Left ventricle myocardium inferior (tissue), 1 donor: ENCODE results near the gene IL24. TPM values are rescaled to one million over a fixed set of nuclear protein-coding genes. Genes with fewer than 3 reads are reported as not detected.

Experiments used
- DNase-seq: peaks from one replicate; pipeline ENCODE4 v3.0.0-alpha.2; 2020
- H3K27ac ChIP-seq: fragments of 200-600 bp; replicated peaks from 2 replicates; pipeline ENCODE4 v1.8.0; 2021
- H3K27me3 ChIP-seq: fragments of 200-600 bp; 2 replicates; pipeline ENCODE4 v1.8.0; 2021; ENCODE audit warnings: low read depth
- H3K36me3 ChIP-seq: fragments of 200-600 bp; 2 replicates; pipeline ENCODE4 v1.8.0; 2021
- H3K4me1 ChIP-seq: fragments of 200-600 bp; 2 replicates; pipeline ENCODE4 v1.8.0; 2021
- H3K4me3 ChIP-seq: fragments of 200-600 bp; 2 replicates; pipeline ENCODE4 v1.8.0; 2021; ENCODE audit warnings: mild to moderate bottlenecking, moderate library complexity
- H3K9me3 ChIP-seq: fragments of 200-600 bp; replicated peaks from 2 replicates; pipeline ENCODE4 v1.8.0; 2021
- intact Hi-C: fragments of 100-400 bp; cut with micrococcal nuclease; formaldehyde crosslinking; loops from one replicate; pipeline ENCODE4 v1.11.0; 2022
- total RNA-seq: library from RNA; stranded (reverse); fragmentation: NEBNext Ultra II Directional; extraction: Animal tissue kit (Norgen Biotek cat#: 25700); gene quantifications from one replicate; pipeline ENCODE4 v1.2.1, GENCODE V29; 2021
- TF ChIP-seq, protein P1 (sequence below): fragments of 200-600 bp; IDR thresholded peaks from 2 replicates; pipeline ENCODE4 v1.8.0; 2021; ENCODE audit warnings: antibody characterized with exemption, mild to moderate bottlenecking, borderline replicate concordance
- donor health status: DM: no; HTN: yes; CAD: no; lungs with severe emphysema.

Gene IL24
- total RNA-seq, 1 donor from 2014 or later = not detected

DNA sequence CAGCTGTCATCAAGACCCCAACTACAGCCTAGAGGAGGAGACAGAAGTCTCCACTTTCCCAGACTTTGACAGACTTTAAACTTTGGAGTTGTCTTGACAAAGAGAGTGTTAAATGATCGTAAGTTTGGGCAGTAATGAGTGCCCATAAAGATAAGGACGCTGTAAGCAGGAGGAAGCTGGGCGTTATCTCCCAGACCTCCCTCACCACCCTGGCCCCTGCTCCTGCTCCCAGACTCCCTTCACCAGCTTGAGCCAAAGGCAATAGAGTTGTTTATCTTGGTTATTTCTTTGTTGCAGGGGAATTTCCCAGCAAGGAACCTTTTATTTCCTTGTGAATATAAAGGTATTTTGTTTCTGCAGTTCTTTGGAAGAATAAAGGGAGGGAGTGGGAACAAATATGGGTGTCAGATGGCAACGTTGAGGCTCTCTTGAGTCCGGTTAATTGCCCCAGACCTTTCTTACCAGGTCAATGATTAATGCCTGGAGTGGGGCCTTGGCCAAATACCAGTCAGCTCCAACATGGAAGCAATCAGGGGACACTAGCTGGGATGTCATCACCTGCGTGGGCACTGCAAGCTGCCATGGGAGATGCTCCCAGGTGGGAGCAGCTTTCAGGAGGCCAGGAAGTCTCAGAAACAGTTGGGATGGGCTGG, 44.6 kb downstream of the IL24 start:
- TF ChIP-seq, protein P1, sequence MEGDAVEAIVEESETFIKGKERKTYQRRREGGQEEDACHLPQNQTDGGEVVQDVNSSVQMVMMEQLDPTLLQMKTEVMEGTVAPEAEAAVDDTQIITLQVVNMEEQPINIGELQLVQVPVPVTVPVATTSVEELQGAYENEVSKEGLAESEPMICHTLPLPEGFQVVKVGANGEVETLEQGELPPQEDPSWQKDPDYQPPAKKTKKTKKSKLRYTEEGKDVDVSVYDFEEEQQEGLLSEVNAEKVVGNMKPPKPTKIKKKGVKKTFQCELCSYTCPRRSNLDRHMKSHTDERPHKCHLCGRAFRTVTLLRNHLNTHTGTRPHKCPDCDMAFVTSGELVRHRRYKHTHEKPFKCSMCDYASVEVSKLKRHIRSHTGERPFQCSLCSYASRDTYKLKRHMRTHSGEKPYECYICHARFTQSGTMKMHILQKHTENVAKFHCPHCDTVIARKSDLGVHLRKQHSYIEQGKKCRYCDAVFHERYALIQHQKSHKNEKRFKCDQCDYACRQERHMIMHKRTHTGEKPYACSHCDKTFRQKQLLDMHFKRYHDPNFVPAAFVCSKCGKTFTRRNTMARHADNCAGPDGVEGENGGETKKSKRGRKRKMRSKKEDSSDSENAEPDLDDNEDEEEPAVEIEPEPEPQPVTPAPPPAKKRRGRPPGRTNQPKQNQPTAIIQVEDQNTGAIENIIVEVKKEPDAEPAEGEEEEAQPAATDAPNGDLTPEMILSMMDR = no peak
- no peak overlapping the region for H3K4me3 ChIP-seq
- intact Hi-C loops = no loop called here

DNA sequence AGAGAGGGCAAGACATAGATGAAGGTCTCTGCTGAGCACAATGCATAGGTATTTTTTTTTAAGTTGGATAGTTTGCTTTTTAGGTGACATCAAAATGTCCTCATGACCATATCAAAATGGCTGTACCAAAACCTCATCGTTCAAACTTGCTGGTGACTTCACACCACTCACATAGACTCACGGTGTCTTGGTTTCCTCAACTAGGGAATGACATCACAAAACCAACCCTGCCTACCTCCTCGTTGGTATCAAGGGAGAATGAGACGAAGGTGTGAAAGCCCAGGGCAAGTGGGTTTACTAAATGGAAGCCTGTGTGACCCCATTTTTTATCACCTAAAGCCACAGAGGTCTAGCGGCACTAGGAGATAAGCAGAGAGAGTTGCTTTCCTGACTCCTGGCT, 47.5 kb downstream of the IL24 start:
- H3K36me3 ChIP-seq = no peaks in the 10 kb centered on the region
- peaks cover 2% of the 10 kb centered on the region for H3K9me3 ChIP-seq
- no peak for DNase-seq
- H3K4me3 ChIP-seq = no peak overlapping the region
- TF ChIP-seq, protein P1 = no peak
- intact Hi-C loops = no loop called here
- peaks cover 63% of the 10 kb centered on the region for H3K27me3 ChIP-seq
- H3K4me1 ChIP-seq = no peaks in the 10 kb centered on the region
- H3K27ac ChIP-seq = no peak overlapping the region

More for the DNA sequence above, 44.6 kb downstream of the IL24 start:
- Histone ChIP-seq H3K9me3 (no peaks in the 10 kb centered on the region), H3K4me1 (no peaks in the 10 kb centered on the region), H3K27me3 (peaks cover 45% of the 10 kb centered on the region), H3K27ac (no peak overlapping the region), H3K36me3 (no peaks in the 10 kb centered on the region)
- no peak for DNase-seq

DNA sequence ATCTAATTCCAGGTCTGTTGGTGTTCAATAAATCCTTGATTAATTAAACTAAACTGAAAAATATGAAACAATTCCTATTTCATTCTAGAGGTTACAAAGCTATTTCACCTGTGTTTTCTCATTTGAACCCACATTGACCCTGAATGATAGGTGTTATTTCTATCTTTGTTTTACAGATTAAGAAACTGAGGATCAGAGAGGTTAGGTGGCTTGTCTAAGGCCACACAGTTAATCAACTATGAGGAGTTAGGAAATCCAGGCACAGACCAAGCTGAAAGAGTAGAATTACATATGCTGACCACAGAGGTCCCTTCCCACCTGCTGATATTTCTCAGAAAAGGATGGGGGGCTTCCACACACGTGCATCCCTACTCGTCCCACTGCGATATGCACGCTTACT, 48.5 kb downstream of the IL24 start:
- Histone ChIP-seq H3K4me1 (no peaks in the 10 kb centered on the region), H3K9me3 (peaks cover 5% of the 10 kb centered on the region), H3K27me3 (peaks cover 73% of the 10 kb centered on the region), H3K36me3 (no peaks in the 10 kb centered on the region), H3K4me3 (no peak overlapping the region), H3K27ac (no peak overlapping the region)
- TF ChIP-seq, protein P1 = no peak
- intact Hi-C loops = no loop called here
- no peak for DNase-seq

DNA sequence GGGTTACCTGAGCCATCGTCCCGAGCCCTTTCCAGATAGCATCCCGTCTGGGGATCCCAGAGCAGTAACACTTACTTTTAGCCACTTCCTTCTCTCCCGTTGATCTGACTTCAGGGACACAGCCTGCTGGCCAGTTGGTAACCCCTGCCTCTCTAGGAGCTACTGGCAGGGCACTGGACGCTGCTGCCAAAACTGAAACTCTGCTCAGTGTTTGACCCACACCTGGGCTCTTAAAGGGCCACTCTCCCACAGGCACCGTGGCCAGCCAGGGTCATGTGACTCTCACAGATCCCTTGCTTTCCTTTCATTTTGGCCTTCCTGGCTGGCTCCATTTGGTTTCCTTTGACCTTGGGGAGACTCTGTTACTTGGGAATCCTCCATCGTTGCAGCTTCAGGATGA, 49.0 kb downstream of the IL24 start, which contains the start of gene PIGR:
Gene PIGR, minus strand, starts transcription at position 206 of the 400 bp plus-strand sequence. CDS start 5,935 bp downstream, outside the sequence.
- TF ChIP-seq, protein P1 = no peak
- H3K9me3 ChIP-seq = peaks cover 5% of the 10 kb centered on the region
- H3K4me1 ChIP-seq = no peaks in the 10 kb centered on the region
- intact Hi-C loops = no loop called here
- H3K27ac ChIP-seq = no peak within 1 kb of the TSS
- DNase-seq = no peak
- H3K36me3 ChIP-seq = no peaks in the 10 kb centered on the region
- peaks cover 73% of the 10 kb centered on the region for H3K27me3 ChIP-seq
- no peak within 1 kb of the TSS for H3K4me3 ChIP-seq

DNA sequence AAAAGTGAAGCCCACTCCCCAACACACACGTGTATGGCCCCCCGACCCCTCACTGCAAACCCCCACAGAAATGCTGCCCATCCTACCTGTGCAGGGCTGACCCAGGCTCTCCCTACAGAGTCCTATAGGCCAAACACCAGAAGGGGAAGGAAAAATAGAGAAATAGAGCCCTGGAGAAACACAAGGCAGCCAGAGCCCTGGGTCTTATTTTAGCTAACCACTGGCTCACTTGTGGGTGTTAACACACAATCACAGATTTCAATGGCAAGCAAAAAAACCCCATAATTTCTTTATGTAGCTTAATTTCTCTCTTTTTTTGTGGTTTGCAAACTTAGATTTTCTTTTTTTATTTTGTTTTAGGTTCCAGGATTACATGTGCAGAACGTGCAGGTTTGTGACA, 50.0 kb downstream of the IL24 start:
- DNase-seq = no peak
- Histone ChIP-seq H3K4me1 (no peaks in the 10 kb centered on the region), H3K4me3 (no peak overlapping the region), H3K9me3 (peaks cover 5% of the 10 kb centered on the region), H3K36me3 (no peaks in the 10 kb centered on the region), H3K27ac (no peak overlapping the region), H3K27me3 (peaks cover 73% of the 10 kb centered on the region)
- intact Hi-C loops = no loop called here
- TF ChIP-seq, protein P1 = no peak
